Activated CD8-positive, alpha-beta T cell treated with anti-CD3 and anti-CD28 coated beads for 36 hours (primary cell): Measurements from ENCODE around the gene C8G. TPM values are rescaled to one million over a fixed set of nuclear protein-coding genes. Genes with fewer than 3 reads are reported as not detected.

ENCODE experiments used
- ATAC-seq: fragments of 200-7000 bp; cut with Tn5 transposase; one replicate; pipeline ENCODE4 v1.10.0; 2021; ENCODE audit warnings: mild to moderate bottlenecking, moderate library complexity
- CTCF ChIA-PET: fragments of 350-600 bp; sonication (Branson Sonifier 250); formaldehyde crosslinking; loops from one replicate; lab custom pipeline; 2021; ENCODE audit warnings: antibody characterized with exemption; lab: Charles Lee
- POLR2A ChIA-PET: fragments of 350-600 bp; sonication (Branson Sonifier 250); formaldehyde crosslinking; loops from one replicate; lab custom pipeline; 2021; ENCODE audit warnings: antibody characterized with exemption; lab: Charles Lee
- DNase-seq: peaks from one replicate; pipeline ENCODE4 v3.0.0-alpha.2; 2020
- H3K27ac Mint-ChIP-seq: one replicate; pipeline ENCODE4 v1.8.0; 2021; ENCODE audit warnings: mild to moderate bottlenecking, mixed read lengths
- H3K27me3 Mint-ChIP-seq: one replicate; pipeline ENCODE4 v1.8.0; 2021; ENCODE audit warnings: mixed read lengths
- H3K36me3 Mint-ChIP-seq: one replicate; pipeline ENCODE4 v1.8.0; 2021; ENCODE audit warnings: low read depth, mixed read lengths
- H3K4me1 Mint-ChIP-seq: one replicate; pipeline ENCODE4 v1.8.0; 2021; ENCODE audit warnings: low read depth, mixed read lengths
- H3K4me3 Mint-ChIP-seq: one replicate; pipeline ENCODE4 v1.8.0; 2021; ENCODE audit warnings: mild to moderate bottlenecking, moderate library complexity, mixed read lengths
- H3K9me3 Mint-ChIP-seq: one replicate; pipeline ENCODE4 v1.8.0; 2021; ENCODE audit warnings: mixed read lengths
- CTCF ChIP-seq: fragments of 200-600 bp; IDR thresholded peaks from one replicate; pipeline ENCODE4 v1.8.0; 2022; ENCODE audit warnings: antibody characterized with exemption, mild to moderate bottlenecking
- intact Hi-C: fragments of 100-400 bp; cut with micrococcal nuclease; formaldehyde crosslinking; loops from one replicate; pipeline ENCODE4 v1.10.0; 2022
- total RNA-seq, 2 experiments: library from RNA; stranded (reverse); gene quantifications; one replicate each; pipeline ENCODE4 v1.2.3, GENCODE V29; 2021

The C8G gene
- total RNA-seq, 2 experiments from 2014 or later = 0.83 TPM; not detected in 1

DNA sequence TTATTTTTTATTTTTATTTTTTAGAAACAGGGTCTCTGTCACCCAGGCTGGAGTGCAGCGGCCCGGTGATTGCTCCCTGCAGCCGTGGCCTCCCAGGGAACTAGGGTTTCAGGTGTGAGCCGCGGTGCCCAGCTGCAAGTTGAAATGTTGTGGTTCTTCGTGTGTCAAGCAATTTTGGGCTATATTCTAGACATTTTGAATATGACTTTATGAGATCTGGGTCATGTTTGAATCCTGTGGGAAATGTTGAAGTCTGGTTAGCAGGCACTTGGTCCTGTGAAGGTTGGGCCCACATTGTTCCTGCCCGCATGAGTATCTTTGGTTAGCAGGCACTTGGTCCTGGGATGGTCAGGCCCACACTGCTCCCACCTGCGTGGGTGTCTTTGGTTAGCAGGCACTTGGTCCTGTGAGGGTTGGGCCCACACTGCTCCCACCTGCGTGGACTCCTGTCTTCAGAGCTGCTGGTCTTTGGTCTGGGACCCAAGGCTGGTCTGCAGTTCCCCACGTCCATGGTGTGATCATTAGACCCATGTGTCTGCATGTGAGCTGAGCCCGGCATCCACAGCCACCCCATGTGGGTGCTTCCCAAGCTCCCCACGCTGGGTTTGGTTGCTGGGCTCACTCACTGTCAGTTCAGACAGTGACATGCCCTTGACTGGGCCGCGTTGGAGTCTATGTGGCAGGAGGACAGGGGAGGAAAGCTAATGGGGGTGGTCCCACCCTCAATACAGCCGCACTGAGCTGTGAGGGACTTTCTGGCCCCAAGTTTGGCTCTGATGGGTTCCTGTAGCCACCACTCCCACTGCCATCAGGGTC lies 7.6 kb upstream of the C8G start:
- Mint-ChIP-seq H3K9me3 (no peaks in the 10 kb centered on the region), H3K4me1 (no peaks in the 10 kb centered on the region), H3K4me3 (no peak overlapping the region), H3K36me3 (peaks cover 29% of the 10 kb centered on the region), H3K27ac (no peak overlapping the region), H3K27me3 (no peaks in the 10 kb centered on the region)
- intact Hi-C loops = no loop called here
- ChIA-PET CTCF (interaction anchor here (1.6 to 2.1 kb wide), 3 partner anchors 95 to 131 kb away, joined by 4 to 10 read pairs (median 6); partner anchors contain the start of gene AJM1), POLR2A (interaction anchor here (0.6 to 1.3 kb wide), 7 partner anchors 10 to 127 kb away, joined by 3 to 4 read pairs (median 3); partner anchors contain the start of gene MAMDC4)
- DNase-seq = no peak
- no peak for ATAC-seq
- no peak for TF ChIP-seq CTCF

DNA sequence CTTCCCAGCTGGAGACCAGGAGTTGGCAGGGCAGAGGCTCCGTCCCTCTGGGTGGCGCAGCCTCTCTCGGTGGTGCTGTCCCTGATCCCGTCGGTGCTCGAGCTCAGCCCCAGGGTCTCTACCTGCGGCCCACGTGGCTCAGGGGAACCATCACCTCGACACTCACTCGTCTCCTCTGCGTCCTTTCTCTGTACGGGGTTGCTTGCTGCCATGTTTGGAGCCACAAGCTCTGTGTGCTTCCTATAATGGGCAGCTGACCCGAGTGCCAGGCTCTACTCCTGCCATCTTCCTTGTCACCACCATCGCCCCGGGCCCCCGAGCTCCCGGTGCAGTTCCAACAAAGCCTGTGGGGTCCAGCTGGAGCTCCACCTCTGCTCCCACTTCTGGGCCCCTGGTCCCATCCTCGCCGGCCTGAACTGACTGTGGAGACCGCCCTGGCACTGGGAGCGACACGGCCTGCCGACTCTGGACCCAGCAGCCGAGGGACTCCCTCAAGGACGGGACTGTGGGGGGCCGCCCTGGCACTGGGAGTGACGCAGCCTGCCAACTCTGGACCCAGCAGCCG lies 5.5 kb upstream of the C8G start:
- CTCF ChIA-PET = no interaction called here
- Mint-ChIP-seq H3K36me3 (peaks cover 28% of the 10 kb centered on the region), H3K27me3 (no peaks in the 10 kb centered on the region), H3K9me3 (no peaks in the 10 kb centered on the region), H3K27ac (no peak overlapping the region), H3K4me3 (no peak overlapping the region), H3K4me1 (peaks cover 5% of the 10 kb centered on the region)
- no peak for DNase-seq
- POLR2A ChIA-PET = interaction anchor here (1.0 to 1.1 kb wide), 2 partner anchors 39 to 91 kb away, joined by 3 read pairs; no protein-coding TSS in a partner anchor
- intact Hi-C loops = no loop called here
- TF ChIP-seq CTCF = no peak
- ATAC-seq = no peak

DNA sequence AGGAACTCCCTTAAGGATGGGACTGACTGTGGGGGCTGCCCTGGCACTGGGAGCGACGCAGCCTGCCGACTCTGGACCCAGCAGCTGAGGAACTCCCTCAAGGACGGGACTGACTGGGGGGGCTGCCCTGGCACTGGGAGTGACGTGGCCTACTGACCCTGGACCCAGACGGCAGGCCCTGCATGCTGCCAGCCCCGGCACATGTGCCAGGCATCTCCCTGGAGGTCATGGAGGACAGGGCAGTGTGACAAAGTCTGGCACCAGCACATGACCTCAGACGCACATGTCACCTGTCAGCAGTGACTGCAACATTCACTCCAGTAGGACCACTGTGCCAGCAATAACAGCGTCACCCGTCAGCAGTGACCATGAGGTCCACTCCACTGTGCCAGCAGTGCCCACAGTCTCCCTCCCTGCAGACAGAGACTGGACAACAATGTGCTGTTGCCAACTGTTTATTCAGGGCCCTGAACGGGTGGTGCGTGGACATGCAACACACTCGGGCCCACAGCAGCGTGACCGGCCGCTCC lies 5.0 kb upstream of the C8G start:
- Mint-ChIP-seq H3K4me1 (peaks cover 10% of the 10 kb centered on the region), H3K27ac (no peak overlapping the region), H3K36me3 (peaks cover 25% of the 10 kb centered on the region), H3K4me3 (no peak overlapping the region), H3K27me3 (no peaks in the 10 kb centered on the region), H3K9me3 (no peaks in the 10 kb centered on the region)
- ATAC-seq (no peak), DNase-seq (no peak)
- TF ChIP-seq CTCF = no peak
- intact Hi-C loops = no loop called here
- CTCF ChIA-PET = no interaction called here
- POLR2A ChIA-PET = interaction anchor here (1.1 kb wide), 1 partner anchor 92 kb away, joined by 3 read pairs; no protein-coding TSS in a partner anchor

- ChIA-PET POLR2A (no interaction called here), CTCF (no interaction called here)
- Mint-ChIP-seq H3K27me3 (no peaks in the 10 kb centered on the region), H3K4me3 (no peak overlapping the region), H3K9me3 (no peaks in the 10 kb centered on the region), H3K36me3 (peaks cover 25% of the 10 kb centered on the region), H3K4me1 (peaks cover 11% of the 10 kb centered on the region), H3K27ac (no peak overlapping the region)
- intact Hi-C loops = no loop called here
- ATAC-seq = no peak
- DNase-seq = no peak
- no peak for TF ChIP-seq CTCF
These were observed 4.4 kb upstream of the C8G start for GRCh38 chr9:136940526-136941230.
